NOMO-1 (cell line): ENCODE data around the gene KRT16.
"Not testable (repeated sequence)": the region's sequence is repeated elsewhere in the genome, so short reads cannot be mapped to it uniquely, and the experiment has no call there.

Source experiments
- DNase-seq, 2 experiments: peaks; one replicate each; lab custom pipeline; 2025; ENCODE audit not compliant: unreplicated experiment in 2 of 2; lab: John Stamatoyannopoulos, UW

The KRT16 gene

DNA sequence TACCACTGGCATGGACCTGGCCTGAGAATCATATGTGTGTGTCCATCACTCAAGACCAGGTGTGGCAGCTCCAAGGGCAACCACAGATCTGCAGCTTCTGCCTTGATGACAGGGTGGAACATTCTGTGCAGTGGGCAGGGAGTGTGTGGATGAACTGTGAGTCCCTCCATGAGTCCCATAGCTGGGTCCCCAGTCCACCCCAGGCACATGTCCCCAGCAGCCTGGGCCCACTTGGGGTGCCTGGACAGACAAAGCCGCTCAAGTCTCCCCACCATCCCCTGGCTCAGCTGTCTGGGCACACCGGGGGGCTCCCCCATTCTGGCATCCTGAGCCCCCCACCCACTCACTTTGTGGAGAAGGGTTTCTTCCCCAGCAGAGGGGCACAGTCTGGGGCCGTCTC lies 4.6 kb upstream of the KRT16 start:
- no peak for DNase-seq

DNA sequence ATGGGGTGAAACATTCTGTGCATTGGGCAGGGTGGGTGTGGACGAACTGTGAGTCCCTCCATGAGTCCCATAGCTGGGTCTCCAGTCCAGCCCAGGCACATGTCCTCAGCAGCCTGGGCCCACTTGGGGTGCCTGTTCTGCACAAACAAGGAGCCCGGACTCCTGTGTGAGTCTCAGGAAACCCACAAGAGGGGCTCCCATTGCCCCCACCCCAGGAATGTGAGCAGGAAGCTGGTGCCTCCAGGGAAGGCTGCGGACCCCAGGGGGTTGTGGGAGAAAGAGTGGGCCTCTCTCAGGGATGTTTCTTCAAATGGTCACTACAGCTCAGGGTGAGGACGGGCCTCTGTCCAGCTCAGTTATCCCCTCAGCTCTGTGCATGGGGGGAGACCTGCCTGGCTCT lies 3.9 kb upstream of the KRT16 start:
- not testable (repeated sequence) for DNase-seq

DNA sequence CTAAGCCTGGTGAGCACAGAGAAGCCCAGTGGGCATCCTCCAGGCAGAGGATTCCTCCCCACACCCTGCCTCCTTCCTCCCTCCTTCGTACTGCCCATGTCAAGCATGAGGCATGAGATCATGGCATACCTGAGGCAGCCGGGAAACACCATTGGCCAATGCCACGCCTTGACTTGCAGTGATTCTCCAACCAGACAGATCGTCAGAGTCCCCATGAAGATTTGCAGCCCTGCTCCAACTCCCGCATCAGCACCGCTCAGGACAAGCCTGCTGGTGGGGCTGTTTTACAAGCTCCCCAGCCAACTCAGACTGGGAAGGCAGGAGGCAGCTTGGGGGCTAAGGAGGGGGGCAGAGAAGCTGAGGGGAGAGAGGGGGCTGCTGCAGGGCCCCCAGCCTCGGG lies 2.9 kb upstream of the KRT16 start:
- no peak for DNase-seq

DNA sequence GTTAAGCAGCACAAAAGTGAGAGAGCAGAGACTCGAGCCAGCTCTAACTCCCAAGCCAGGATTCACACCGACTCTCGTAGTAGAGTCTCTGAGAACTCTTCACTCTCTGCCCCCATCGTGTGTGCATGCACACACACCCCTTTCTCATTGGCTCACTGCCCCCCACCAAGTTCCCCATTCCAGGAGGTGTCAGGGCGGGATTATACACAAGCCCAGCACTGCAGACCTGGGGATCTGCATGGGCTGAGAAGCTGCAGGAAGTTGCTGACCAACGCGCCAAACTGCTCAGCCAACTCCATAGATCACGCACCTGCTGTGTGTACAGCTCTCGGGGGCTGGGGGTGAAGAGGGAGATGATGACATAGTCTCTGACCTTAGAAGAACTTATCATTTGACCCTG lies 2.2 kb upstream of the KRT16 start:
- DNase-seq = not testable (repeated sequence)

DNA sequence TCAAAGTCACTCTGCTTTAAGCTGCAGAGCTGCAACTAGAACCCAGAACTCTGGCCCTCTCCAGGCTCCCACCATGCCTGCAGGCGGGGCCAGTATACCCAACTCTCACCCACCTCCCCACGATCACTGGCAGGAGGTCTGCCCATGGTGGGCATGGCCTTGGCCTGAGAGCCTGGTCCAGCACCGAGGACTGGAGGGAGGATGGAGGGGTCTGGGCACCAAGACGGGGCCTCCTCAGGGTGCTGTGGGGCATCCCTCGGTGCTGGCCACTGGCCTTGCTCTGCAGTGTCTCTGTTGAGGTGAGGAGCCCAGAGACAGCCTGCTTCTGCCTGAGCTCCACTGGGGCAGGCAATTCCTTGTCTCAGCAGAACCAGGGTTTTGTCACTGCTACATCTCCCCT lies 1.5 kb upstream of the KRT16 start:
- DNase-seq = no peak

DNA sequence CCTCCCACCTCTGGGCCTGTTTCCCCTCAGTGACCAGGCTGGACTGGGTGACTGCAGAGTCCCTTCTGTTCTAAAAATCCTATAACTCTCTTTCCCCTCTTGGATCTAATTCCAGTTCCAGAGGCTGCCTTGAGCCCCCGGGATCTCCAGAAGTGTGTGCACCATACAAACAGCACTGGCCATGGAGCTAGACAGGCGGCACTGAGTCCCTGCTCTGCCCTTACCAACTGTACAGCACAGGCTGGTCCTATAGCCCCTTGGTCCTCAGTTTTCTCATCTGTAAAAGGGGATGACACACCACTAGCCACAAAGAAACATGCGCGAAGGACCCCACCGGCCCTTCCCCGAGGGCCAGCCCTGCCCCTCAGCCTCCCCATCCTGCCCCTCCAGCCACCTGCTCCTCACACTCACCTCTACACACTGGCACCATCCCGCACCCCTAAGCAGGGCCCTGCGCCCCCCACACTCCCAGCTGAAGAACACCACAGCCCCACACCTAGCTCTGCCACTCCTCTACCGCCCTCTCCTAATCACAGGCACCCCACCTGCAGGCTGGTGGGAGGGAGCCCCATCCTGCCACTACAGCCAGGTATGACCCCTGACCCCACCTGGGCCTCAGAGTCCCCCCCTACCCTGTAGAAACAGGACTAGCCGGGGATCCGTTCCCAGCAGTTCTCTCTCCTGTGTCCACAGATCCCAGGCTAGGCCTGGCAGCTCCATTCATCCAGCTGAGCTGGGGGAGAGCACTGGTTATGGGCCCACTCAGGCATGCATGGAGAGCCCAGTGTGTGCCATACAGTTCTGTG lies 913 bp upstream of the KRT16 start:
- no peak for DNase-seq

DNA sequence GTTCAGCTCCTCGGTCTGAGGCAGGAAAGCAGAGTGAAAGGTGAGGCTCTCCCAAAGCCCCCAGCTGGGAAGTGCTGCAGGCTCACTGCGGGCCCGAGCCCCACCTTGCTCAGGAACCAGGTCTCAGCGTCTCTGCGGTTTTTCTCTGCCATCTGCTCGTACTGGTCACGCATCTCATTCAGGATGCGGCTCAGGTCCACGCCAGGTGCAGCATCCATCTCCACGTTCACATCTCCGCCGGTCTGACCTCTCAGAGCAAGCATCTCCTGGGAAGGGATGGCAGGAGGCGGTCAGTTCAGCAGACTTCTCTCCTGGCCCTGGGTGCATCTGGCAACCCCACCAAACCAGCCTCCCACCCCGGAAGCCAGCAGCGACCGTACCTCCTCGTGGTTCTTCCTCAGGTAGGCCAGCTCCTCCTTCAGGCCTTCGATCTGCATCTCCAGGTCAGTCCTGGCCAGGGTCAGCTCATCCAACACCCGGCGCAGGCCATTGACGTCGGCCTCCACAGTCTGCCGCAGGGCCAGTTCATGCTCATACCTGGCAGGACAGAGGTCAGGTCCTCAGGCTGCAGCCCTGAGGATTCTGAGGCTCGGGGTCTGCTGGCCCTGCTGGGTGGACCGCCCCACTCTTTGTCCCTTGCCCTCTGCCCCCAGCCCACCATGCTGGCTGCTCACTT lies 1.5 kb downstream of the KRT16 start:
- no peak for DNase-seq

DNA sequence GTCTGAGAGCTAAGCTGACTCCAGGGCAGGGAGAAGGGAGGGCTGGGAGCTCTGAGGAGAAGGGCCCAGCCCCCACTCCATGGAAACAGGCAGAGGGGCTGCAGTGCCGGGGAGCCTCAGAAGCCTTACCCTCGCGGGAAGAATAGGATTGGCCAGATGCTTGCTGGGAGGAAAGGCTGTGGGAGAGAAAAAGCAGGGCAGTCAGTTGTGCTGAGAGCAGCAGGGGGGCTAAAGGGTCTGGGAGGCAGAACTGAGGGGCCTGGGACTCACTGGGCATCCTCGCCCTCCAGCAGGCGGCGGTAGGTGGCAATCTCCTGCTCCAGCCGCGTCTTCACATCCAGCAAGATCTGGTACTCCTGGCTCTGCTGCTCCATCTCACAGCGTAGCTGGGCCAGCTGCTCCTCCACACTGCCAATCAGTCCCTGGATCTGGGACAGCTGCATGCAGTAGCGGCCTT lies 2.5 kb downstream of the KRT16 start:
- DNase-seq = not testable (repeated sequence)

DNA sequence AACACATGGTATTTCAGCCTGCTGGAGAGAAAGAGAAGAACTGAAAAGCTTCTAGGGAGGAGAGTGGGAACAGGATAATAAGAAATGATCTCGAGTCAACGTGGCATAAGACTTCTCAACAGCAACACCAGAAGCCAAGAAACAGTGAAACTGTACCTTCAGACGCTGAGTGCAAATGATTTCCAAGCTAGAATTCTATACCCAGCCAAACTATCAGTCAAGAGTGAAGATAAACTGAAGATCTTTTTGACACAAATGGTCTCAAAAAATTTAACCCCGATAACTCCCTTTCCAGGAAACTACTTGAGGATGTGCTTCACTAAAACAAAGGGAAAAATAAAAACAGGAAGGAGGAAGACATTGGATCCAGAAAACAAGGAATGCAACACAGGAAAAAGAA lies 5.6 kb downstream of the KRT16 start:
- DNase-seq = not testable (repeated sequence)

DNA sequence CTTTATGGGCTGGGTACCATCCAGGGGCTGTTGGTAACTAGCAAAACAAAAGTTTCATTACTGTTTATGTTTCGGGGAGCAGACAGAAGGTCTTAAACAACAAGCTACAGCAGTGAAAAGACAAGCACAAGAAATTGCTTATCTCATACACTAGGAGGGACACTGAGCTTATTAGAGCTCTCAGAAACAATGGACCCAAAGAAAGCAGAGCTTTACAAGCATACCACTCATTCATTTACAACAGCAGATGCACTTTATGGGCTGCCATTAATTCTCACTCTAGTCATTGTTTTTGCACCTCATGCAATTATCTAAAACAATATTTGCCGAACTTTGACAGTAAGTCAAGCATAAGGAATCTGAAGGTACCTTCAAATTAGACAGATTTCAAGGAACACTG lies 10.0 kb downstream of the KRT16 start:
- DNase-seq = no peak

DNA sequence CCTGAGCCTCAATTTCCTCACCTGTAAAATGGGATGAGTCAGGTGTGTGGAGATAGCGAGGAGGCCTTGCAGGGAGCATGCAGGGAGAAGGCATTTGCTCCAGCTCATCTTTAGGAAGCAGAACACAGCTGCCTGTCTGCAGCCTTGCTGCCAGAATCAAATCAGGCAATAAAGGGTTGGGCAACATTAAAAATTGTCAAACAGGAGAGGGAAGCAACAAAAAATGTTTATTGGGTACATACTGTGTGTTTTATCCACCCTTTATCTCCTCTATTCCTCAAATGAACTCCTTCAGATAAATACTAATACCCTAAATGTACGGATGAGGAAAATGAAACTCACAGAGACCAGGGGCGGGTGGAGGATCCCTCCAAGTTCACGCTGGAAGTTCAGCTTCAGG lies 12.2 kb downstream of the KRT16 start:
- no peak for DNase-seq

DNA sequence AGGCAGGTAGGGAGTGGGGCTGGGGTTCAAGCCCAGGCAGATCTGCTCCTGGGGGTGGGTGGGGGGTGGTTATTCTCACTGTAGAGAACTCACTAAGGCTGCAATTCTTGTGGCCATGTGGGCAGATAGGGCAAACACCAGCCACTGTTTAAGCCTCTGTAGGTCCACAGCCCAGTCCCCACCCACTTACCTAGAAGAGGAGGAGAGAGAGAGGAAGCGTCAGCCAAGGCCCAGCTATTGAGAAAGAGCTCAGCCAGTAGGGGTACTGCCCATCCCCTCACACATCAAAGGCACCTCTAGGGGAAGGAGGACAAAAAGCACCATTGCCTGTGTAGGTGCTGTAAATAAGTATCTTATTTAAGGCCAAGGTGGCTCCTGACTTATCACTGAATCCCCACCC lies 12.9 kb downstream of the KRT16 start:
- DNase-seq = no peak

DNA sequence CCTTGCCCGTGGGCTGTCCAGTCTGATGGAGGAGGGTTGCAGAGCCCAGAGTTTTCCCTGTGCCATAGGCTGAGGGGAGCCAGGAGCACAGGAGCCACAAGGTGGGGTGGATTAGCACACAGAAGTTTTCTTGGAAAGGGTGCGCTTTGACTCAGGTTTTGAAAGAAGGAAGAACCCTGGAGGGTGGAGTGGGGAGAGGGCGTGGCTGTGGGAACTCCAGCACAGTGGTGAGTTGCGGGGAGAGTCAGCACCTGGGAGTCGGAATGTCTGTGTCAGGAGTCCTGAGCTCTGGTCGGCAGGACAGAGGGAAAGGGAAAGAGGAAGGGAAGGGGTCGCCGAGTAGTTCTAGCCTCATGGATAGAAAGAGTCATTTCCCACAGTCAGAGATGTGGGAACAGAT lies 17.0 kb downstream of the KRT16 start:
- no peak for DNase-seq

DNA sequence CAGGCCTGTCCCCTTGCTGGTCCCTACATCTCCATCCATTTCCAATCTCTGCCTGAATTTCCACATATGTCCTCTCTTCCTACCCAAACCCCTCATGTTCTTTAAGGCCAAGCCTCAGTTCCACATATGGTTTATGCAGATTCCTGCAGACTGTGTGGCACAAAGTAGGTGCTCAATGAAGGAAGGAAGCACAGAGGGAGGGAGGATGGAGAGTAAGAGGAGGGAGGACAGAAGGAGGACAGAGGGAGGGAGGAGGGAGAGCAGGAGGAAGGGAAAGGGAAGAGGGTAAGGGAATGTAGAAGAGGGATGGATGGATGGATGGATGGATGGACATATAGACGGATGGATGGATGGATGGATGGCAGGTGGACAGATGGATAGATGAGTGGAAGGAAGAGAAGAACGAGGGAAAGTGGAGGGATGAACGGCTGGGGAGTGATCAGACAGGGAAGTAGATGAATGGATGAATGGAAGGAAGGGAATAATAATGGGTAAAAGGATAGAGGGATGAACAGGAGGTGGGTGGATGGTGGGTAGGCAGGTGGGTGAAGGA lies 18.1 kb downstream of the KRT16 start:
- no peak for DNase-seq

DNA sequence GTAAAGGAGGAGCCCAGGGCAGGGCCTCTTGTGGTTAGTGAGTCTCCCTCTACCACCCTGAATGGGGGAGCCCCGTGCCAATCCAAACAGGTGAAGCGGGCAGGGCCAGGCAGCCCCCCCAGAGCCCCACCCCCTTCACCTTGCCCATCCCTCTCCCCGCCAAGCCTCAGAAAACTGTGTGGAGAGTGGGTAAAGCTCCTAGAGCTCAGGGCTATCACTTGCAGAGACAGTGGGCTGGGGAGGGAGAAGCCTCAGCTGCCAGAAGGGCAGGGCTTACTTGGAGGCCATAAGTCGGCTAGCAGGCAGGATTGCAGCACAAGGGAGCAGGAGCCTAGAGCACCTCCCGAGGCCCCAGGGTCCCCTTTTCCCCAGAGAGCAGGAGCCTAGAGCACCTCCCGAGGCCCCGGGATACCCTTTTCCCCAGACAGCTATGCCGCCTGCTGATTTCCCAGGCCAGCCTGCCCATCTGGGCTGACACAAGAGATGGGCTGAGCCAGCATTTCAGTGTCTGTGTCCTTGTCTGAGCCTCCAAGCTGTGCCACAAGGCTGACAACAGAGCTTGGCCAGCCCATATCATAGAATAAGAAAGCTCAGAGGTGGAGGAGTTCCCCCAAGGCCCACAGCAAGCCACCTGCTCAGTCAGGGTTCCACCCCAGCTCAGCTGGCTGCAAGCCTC lies 19.1 kb downstream of the KRT16 start:
- no peak for DNase-seq

DNA sequence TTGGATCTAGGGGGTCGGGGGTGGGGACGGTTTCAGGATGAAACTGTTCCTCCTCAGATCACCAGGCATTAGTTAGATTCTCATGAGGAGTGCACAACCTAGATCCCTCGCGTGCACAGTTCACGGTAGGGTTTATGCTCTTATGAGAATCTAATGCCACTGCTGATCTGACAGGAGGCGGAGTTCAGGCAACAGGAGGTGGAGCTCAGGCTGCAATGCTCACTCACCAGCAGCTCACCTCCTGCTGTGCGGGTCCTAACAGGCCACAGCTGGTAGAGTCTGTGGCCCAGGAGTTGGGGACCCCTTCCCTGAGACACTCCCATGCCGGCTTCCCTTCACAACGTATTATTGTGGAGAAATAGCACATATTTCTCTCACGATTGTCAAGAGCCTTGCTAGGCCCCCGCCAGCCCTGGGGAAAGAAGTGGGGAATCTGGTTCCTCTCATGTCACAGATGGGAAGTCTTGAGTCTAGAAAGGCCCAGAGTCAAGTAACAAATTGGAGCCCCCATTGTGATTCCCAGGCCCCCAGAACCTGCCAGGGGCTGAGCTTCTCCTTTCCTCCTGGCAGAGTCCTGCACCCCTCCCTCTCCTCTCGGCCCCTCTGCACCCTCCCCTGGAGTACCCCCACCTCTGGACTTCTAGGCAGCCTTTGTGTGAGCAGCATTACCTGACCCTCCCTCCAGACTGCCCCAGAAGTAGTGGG lies 19.8 kb downstream of the KRT16 start:
- no peak for DNase-seq

DNA sequence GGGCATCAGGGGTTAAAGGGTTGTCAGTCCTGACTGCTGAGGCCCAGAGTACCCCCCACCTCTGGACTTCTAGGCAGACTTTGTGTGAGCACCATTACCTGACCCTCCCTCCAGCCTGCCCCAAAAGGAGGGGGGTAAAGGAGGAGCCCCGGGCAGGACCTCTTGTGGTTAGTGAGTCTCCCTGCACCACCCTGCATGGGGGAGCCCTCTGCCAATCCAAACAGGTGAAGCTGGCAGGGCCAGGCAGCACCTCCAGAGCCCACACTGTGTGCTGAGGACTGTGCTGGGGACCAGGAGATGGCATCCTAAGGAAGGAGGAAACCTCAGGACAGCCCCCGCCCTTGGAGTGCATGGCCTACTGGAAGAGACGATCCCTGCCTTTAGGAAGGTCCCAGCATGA lies 23.3 kb downstream of the KRT16 start:
- DNase-seq = no peak

DNA sequence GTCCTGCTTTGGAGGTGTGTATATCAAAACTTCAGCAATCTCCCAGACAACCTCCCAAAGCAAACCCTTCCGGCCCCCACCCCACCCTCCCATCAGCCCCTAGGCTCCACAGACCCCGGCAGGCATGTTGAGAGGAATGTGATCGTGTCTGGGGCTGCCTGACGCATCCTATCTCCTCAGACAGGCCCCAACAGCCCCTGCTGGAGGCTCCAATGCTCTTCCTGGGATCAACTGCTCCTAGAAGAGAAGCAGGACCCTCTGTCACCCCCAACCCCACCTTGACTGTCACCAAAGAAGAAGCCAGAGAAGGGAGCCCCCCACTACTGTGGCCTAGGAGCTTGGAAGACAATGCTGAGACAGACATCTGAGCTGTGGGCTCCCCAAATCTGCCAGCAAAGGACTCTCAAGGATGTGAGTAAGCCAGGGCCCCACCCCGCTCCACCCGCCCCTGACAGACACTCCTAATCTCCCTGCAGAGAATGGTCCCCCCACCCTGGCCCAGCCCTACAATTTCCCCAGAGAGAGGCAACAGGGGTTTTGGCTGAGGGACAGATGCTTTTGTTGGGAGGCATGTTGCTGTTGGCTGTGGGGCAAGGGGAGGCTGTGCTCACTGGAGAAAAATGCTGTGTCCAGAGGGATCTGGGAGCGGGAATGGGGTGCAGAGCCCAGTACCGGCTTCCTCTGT lies 24.3 kb downstream of the KRT16 start:
- no peak for DNase-seq

DNA sequence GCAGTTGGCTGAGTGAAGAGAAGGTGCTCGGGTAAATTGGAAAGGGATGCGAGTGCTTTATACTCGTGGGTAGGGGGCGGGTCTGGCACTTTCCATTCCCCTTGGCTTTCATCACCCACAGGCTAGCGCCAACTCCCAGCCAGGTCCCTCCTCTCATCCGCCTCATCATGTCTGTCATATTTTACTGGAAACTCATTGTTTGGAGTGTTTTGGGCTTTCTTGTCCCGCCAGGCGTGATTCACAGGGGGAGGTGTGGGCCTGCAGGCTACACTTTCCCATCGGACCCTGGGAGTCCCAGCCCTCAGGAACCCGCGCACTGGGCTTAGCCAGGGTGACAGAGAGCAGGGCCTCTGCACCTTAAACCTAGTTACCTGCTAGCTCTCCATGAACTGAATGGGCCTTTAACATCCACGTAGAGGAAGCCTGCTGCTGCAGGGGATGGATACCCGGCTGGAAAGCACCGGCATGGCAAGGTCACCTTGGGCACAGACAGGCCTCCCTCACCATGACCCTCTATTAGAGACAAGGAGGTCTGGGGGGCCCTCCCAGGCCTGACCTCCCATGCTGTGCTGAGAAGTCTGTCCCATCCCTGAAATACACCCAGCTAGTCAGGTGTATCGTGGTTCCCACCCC lies 25.6 kb downstream of the KRT16 start, which contains the start of gene KRT14:
TSS of gene KRT14 (minus strand) at position 33 of the 633 bp plus-strand sequence. CDS start 61 bp downstream, outside the sequence.
- no peak for DNase-seq
